ENCODE results near the gene E2F6. TPM values are rescaled to one million over a fixed set of nuclear protein-coding genes. Genes with fewer than 3 reads are reported as not detected.

Gene E2F6
- total and polyA plus RNA-seq, 10 of the 15 experiments (the other 5 are each of a cell fraction or from before 2014, with no cell fraction given): 4.2 to 15.5 (median 11.3) TPM

- TF ChIP-seq EGR1 (IDR thresholded peaks at IDR 0.05; ENCODE audit: borderline replicate concordance in 1 of 2, low read depth in 2 of 2, low read length in 2 of 2) (peak in 1 of 2 experiments; percentile 93; a peak in 2 of 3 replicates), IKZF2 (IDR thresholded peaks at IDR 0.05) (peak; percentile 95), BCL3 (IDR thresholded peaks at IDR 0.05; ENCODE audit: borderline replicate concordance, insufficient read depth, low read depth, low read length, poor library complexity, severe bottlenecking) (no peak), KLF5 (IDR thresholded peaks at IDR 0.05; ENCODE audit: partially characterized antibody) (no peak), HDAC2 (IDR thresholded peaks at IDR 0.05) (no peak), TCF12 (IDR thresholded peaks at IDR 0.05; ENCODE audit: low read depth, low read length) (0 out of 2 replicates have a peak, but pooled peaks have one; percentile 19), ETV6 (conservative IDR thresholded peaks at IDR 0.05 in 1 of 2, IDR thresholded peaks at IDR 0.05 in 1 of 2; ENCODE audit: borderline replicate concordance in 1 of 2, low read depth in 1 of 2) (no peak), ELK1 (IDR thresholded peaks at IDR 0.05; ENCODE audit: low read depth, low read length) (no peak), RELA (IDR thresholded peaks at IDR 0.05; ENCODE audit: borderline replicate concordance, partially characterized antibody) (no peak), WRNIP1 (IDR thresholded peaks at IDR 0.05; ENCODE audit: borderline replicate concordance, low read depth, low read length) (no peak), USF1 (IDR thresholded peaks at IDR 0.05; ENCODE audit: borderline replicate concordance, extremely low read length, insufficient read depth, low read depth, low read length) (peak; percentile 82), BMI1 (IDR thresholded peaks at IDR 0.05; ENCODE audit: borderline replicate concordance) (no peak), FOXK2 (IDR thresholded peaks at IDR 0.05) (no peak), ZBED1 (IDR thresholded peaks at IDR 0.05; ENCODE audit: borderline replicate concordance) (no peak), KDM1A (IDR thresholded peaks at IDR 0.05; ENCODE audit: borderline replicate concordance) (no peak), MTA3 (IDR thresholded peaks at IDR 0.05; ENCODE audit: borderline replicate concordance, low read length) (no peak), ATF7 (IDR thresholded peaks at IDR 0.05; ENCODE audit: low read depth) (no peak), ATF3 (IDR thresholded peaks at IDR 0.05; ENCODE audit: borderline replicate concordance, extremely low read depth, low read depth, low read length) (no peak), FOS (IDR thresholded peaks at IDR 0.05; ENCODE audit: borderline replicate concordance, extremely low read depth, insufficient read length) (no peak), MLLT1 (IDR thresholded peaks at IDR 0.05) (no peak), CHD2 (IDR thresholded peaks at IDR 0.05; ENCODE audit: borderline replicate concordance, low read depth, low read length) (no peak), MEF2A (IDR thresholded peaks at IDR 0.05; ENCODE audit: insufficient read depth, low read depth, low read length) (no peak), YY1 (IDR thresholded peaks at IDR 0.05; ENCODE audit: low read depth, low read length) (peak; percentile 91), RB1 (IDR thresholded peaks at IDR 0.05; ENCODE audit: borderline replicate concordance) (no peak; the same call in 1 of the 2 replicates)
Measured at GRCh38 chr2:11465485-11466306, at the start of gene E2F6 (continued).
